IMR-90 (cell line): ENCODE data around the gene GABPB2. TPM values are rescaled to one million over a fixed set of nuclear protein-coding genes. Genes with fewer than 3 reads are reported as not detected.

ENCODE experiments used
- ATAC-seq: fragments of 200-7000 bp; cut with Tn5 transposase; 2 replicates; pipeline ENCODE4 v1.9.1; 2020; ENCODE audit warnings: low read depth, mild to moderate bottlenecking, moderate library complexity
- BruUV-seq: library from RNA; stranded (reverse); fragments of 400-500 nt; replicated peaks from 2 replicates; lab custom pipeline; 2021; lab: Mats Ljungman, UMichigan
- CTCF ChIA-PET: fragments of 300-600 bp; formaldehyde crosslinking; extraction: SDS; loops from one replicate; lab custom pipeline; 2021; ENCODE audit warnings: antibody characterized with exemption; lab: Yijun Ruan, JAX
- POLR2A ChIA-PET: fragments of 300-600 bp; sonication (Branson Sonifier 250); formaldehyde crosslinking; loops from one replicate; lab custom pipeline; 2022; ENCODE audit warnings: antibody characterized with exemption; ENCODE audit not compliant: unreplicated experiment; lab: Charles Lee
- DNase-seq: peaks from one replicate; pipeline ENCODE4 v3.0.0; 2013
- H2AFZ ChIP-seq: replicated peaks from 2 replicates; pipeline ENCODE3; 2013; ENCODE audit warnings: low read length, mild to moderate bottlenecking; ENCODE audit not compliant: poor library complexity
- H2AK5ac ChIP-seq: 2 replicates; pipeline ENCODE4 v1.6.1; 2013; ENCODE audit warnings: low read depth, low read length, inconsistent platforms
- H2AK9ac ChIP-seq: replicated peaks from 2 replicates; pipeline ENCODE3; 2013; ENCODE audit warnings: mild to moderate bottlenecking, low read depth, low read length, moderate library complexity; ENCODE audit not compliant: poor library complexity
- H2BK120ac ChIP-seq: 2 replicates; pipeline ENCODE4 v1.6.1; 2013; ENCODE audit warnings: low read depth, low read length, inconsistent platforms
- H2BK15ac ChIP-seq: 3 replicates; pipeline ENCODE4 v1.6.1; 2013; ENCODE audit warnings: low read depth, low read length, inconsistent platforms
- H2BK20ac ChIP-seq: 2 replicates; pipeline ENCODE4 v1.6.1; 2013; ENCODE audit warnings: low read depth, mild to moderate bottlenecking, inconsistent platforms, low read length, moderate library complexity
- H2BK5ac ChIP-seq: 2 replicates; pipeline ENCODE4 v1.6.1; 2013; ENCODE audit warnings: mild to moderate bottlenecking, low read depth, low read length, inconsistent platforms; ENCODE audit not compliant: poor library complexity, severe bottlenecking
- H3K14ac ChIP-seq: replicated peaks from 2 replicates; pipeline ENCODE4 v1.6.1; 2013; ENCODE audit warnings: low read depth, low read length, inconsistent platforms
- H3K18ac ChIP-seq: 2 replicates; pipeline ENCODE4 v1.6.1; 2013; ENCODE audit warnings: low read depth, low read length, control low read depth
- H3K23ac ChIP-seq: 2 replicates; pipeline ENCODE4 v1.6.1; 2013; ENCODE audit warnings: low read depth, low read length, inconsistent platforms
- H3K27ac ChIP-seq: 2 replicates; pipeline ENCODE4 v1.5.1; 2013; ENCODE audit warnings: mild to moderate bottlenecking, control low read depth, low read length; ENCODE audit not compliant: insufficient read depth
- H3K27me3 ChIP-seq: 2 replicates; pipeline ENCODE4 v1.6.1; 2013; ENCODE audit warnings: low read length; ENCODE audit not compliant: control insufficient read depth, insufficient read depth
- H3K36me3 ChIP-seq: 2 replicates; pipeline ENCODE4 v1.6.1; 2013; ENCODE audit warnings: low read length, mixed read lengths; ENCODE audit not compliant: control insufficient read depth, insufficient read depth
- H3K4ac ChIP-seq: 2 replicates; pipeline ENCODE4 v1.6.1; 2013; ENCODE audit warnings: low read depth, low read length, inconsistent platforms
- H3K4me1 ChIP-seq: 2 replicates; pipeline ENCODE4 v1.6.1; 2013; ENCODE audit warnings: low read length, mixed read lengths; ENCODE audit not compliant: control insufficient read depth, insufficient read depth
- H3K4me2 ChIP-seq: 2 replicates; pipeline ENCODE4 v1.6.1; 2013; ENCODE audit warnings: low read depth, mild to moderate bottlenecking, control low read depth, low read length, moderate library complexity
- H3K4me3 ChIP-seq: 2 replicates; pipeline ENCODE4 v1.5.1; 2013; ENCODE audit warnings: low read depth, mild to moderate bottlenecking, control low read depth, low read length, moderate library complexity; ENCODE audit not compliant: insufficient read depth
- H3K56ac ChIP-seq: 2 replicates; pipeline ENCODE4 v1.6.1; 2013; ENCODE audit warnings: low read length, inconsistent platforms; ENCODE audit not compliant: insufficient read depth; ENCODE audit errors: extremely low read depth
- H3K79me1 ChIP-seq, 2 experiments: 2 replicates each; pipeline ENCODE4 v1.6.1; 2013; ENCODE audit warnings: low read length in 2 of 2, inconsistent platforms in 1 of 2, low read depth in 1 of 2
- H3K9ac ChIP-seq: 2 replicates; pipeline ENCODE4 v1.6.1; 2013; ENCODE audit warnings: low read depth, low read length, control low read depth
- H3K9me1 ChIP-seq: 2 replicates; pipeline ENCODE4 v1.6.1; 2013; ENCODE audit warnings: low read length, inconsistent platforms; ENCODE audit not compliant: insufficient read depth
- H3K9me3 ChIP-seq: 2 replicates; pipeline ENCODE4 v1.6.1; 2013; ENCODE audit warnings: low read length; ENCODE audit not compliant: control insufficient read depth, insufficient read depth
- H4K20me1 ChIP-seq: 2 replicates; pipeline ENCODE4 v1.6.1; 2013; ENCODE audit warnings: low read length, inconsistent platforms; ENCODE audit not compliant: insufficient read depth
- H4K5ac ChIP-seq: 2 replicates; pipeline ENCODE4 v1.6.1; 2013; ENCODE audit warnings: mild to moderate bottlenecking, low read depth, low read length, control low read depth
- H4K8ac ChIP-seq, 2 experiments: 2 replicates each; pipeline ENCODE4 v1.6.1; 2013; ENCODE audit warnings: low read depth in 2 of 2, low read length in 2 of 2, control low read depth in 1 of 2, inconsistent platforms in 1 of 2
- H4K91ac ChIP-seq: 2 replicates; pipeline ENCODE4 v1.6.1; 2013; ENCODE audit warnings: low read depth, low read length, inconsistent platforms; ENCODE audit not compliant: insufficient read depth
- BHLHE40 ChIP-seq: fragments of 150-350 bp; IDR thresholded peaks from 2 replicates; pipeline ENCODE4 v1.6.1; 2016; ENCODE audit warnings: mild to moderate bottlenecking, low read depth, low read length
- CEBPB ChIP-seq: IDR thresholded peaks from 2 replicates; pipeline ENCODE4 v1.6.1; 2012; ENCODE audit warnings: low read depth, low read length, improper control_type of control experiment
- CHD1 ChIP-seq: IDR thresholded peaks from 2 replicates; pipeline ENCODE4 v1.6.1; 2012; ENCODE audit warnings: low read depth, low read length, improper control_type of control experiment
- ELK1 ChIP-seq: fragments of 150-350 bp; IDR thresholded peaks from 2 replicates; pipeline ENCODE4 v1.6.1; 2016; ENCODE audit warnings: low read depth, mild to moderate bottlenecking, low read length, moderate library complexity, borderline replicate concordance
- FOS ChIP-seq: fragments of 150-350 bp; IDR thresholded peaks from 2 replicates; pipeline ENCODE4 v1.6.1; 2016; ENCODE audit warnings: low read depth, low read length
- MAFK ChIP-seq: IDR thresholded peaks from 2 replicates; pipeline ENCODE4 v1.6.1; 2012; ENCODE audit warnings: low read depth, low read length, improper control_type of control experiment
- MAZ ChIP-seq: IDR thresholded peaks from 2 replicates; pipeline ENCODE4 v1.6.1; 2012; ENCODE audit warnings: low read depth, mild to moderate bottlenecking, low read length, improper control_type of control experiment, moderate library complexity, borderline replicate concordance
- MXI1 ChIP-seq: IDR thresholded peaks from 2 replicates; pipeline ENCODE4 v1.6.1; 2012; ENCODE audit warnings: low read depth, mild to moderate bottlenecking, low read length, moderate library complexity, borderline replicate concordance
- NFE2L2 ChIP-seq: fragments of 150-350 bp; IDR thresholded peaks from 2 replicates; pipeline ENCODE4 v1.6.1; 2016; ENCODE audit warnings: low read depth, mild to moderate bottlenecking, low read length
- POLR2A ChIP-seq: IDR thresholded peaks from 2 replicates; pipeline ENCODE4 v1.6.1; 2012; ENCODE audit warnings: mild to moderate bottlenecking, low read depth, low read length
- RAD21 ChIP-seq: IDR thresholded peaks from 2 replicates; pipeline ENCODE4 v1.6.1; 2012; ENCODE audit warnings: low read length, improper control_type of control experiment
- RCOR1 ChIP-seq: IDR thresholded peaks from 2 replicates; pipeline ENCODE4 v1.6.1; 2012; ENCODE audit warnings: mild to moderate bottlenecking, low read length, improper control_type of control experiment; ENCODE audit not compliant: insufficient replicate concordance
- RFX5 ChIP-seq: IDR thresholded peaks from 2 replicates; pipeline ENCODE4 v1.8.0; 2012; ENCODE audit warnings: low read depth, mild to moderate bottlenecking, low read length, moderate library complexity
- SMC3 ChIP-seq: fragments of 150-350 bp; IDR thresholded peaks from 2 replicates; pipeline ENCODE4 v1.6.1; 2016; ENCODE audit warnings: low read depth, mild to moderate bottlenecking, antibody characterized with exemption, low read length, moderate library complexity
- whole genome bisulfite sequencing, 2 experiments: methylation state at CpG; one replicate each; pipeline versions ENCODE4 v1.1.5 to v1.1.7; 2013; ENCODE audit warnings: missing lambda C conversion rate in 2 of 2; ENCODE audit not compliant: insufficient read length in 1 of 2; ENCODE audit errors: extremely low coverage in 2 of 2; 5-methylcytosine and 5-hydroxymethylcytosine counted together
- dilution Hi-C: fragments of 300-500 bp; cut with HindIII; formaldehyde crosslinking; loops from one replicate; pipeline ENCODE4 v1.14.3; 2018; ENCODE audit warnings: low sequenced_read_pairs; ENCODE audit not compliant: unreplicated experiment
- in situ Hi-C: fragments of 300-500 bp; cut with MboI; formaldehyde crosslinking; loops from 3 replicates; pipeline ENCODE4 v1.14.3; 2019; ENCODE audit warnings: low sequenced_read_pairs, inconsistent platforms, mixed read lengths
- intact Hi-C: fragments of 100-400 bp; cut with micrococcal nuclease; formaldehyde crosslinking; loops from 2 replicates; pipeline ENCODE4 v1.10.0; 2022
- polyA plus RNA-seq, 3 experiments: library from polyadenylated mRNA; depleted of rRNA; stranded (reverse); fragments of >200 nt; gene quantifications; 2 replicates each; pipeline ENCODE4 v1.2.3, GENCODE V29; 2012; ENCODE audit warnings: low replicate concordance in 1 of 3
- total RNA-seq: library from RNA; depleted of rRNA; stranded (reverse); fragments of >200 nt; gene quantifications from 2 replicates; pipeline ENCODE4 v1.2.3, GENCODE V29; 2012
- TF ChIP-seq, protein P1 (sequence below): fragments of 150-350 bp; IDR thresholded peaks from 2 replicates; pipeline ENCODE4 v1.6.1; 2017; ENCODE audit warnings: mild to moderate bottlenecking, antibody characterized with exemption, low read length, low read depth

The GABPB2 gene
- total and polyA plus RNA-seq, 2 of the 4 experiments (the other 2 are of a cell fraction): 7.5 to 12.9 TPM

DNA sequence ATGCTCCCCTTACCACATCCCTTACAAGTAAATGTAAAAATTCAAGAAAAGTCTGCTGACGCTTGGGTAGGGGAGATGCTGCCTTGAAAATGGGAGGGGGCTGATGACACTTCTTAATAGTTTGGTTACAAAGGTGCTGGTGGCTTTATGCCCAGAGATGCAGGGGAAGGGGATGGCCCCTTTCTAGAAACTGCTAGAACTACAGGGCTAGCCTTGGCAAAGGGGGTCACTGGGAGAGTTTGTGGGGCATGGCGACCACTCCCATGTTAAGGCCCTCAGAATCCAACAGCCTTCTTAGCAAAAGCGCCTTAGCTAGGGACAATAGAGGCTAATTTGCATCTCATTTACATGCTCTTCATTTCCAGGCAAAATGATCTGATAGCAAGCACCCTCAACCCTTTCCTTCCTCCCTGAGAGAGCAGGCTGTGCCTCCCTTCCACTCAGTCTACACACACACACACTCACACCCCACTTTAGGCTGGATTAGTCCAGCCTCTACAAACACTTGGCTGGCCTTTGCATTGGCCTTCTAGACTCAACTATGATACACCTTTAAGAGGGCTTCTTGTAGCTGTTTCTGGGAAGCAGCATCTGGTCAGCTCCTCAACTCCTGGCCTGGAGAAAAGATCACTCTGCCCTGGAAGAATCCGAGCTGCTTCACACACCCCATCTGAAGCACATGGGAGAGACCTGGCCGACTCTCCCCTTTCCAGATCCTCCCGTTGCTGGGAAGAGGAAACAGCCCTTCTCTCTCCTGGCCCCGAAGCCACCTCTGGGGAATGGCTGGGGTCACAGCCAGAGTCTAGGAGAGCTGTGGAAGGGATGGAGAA, 74.1 kb downstream of the GABPB2 start:
- H3K79me1 ChIP-seq: peaks cover 0 to 6% of the 10 kb centered on the region in 2 experiments; a peak in 1 of 4 replicates
- POLR2A ChIA-PET: no interaction called here
- peaks cover 4% of the 10 kb centered on the region; the same call in 1 of the 2 replicates for H3K9me1 ChIP-seq
- no peak overlapping the region for H4K91ac ChIP-seq
- no peak overlapping the region for H2BK20ac ChIP-seq
- BruUV-seq: no TSS peak
- peaks cover 2% of the 10 kb centered on the region; the same call in 1 of the 2 replicates for H3K27me3 ChIP-seq
- in situ Hi-C loops (no loop called here), dilution Hi-C loops (no loop called here), intact Hi-C loops (loop anchor here (5.0 kb wide), 1 partner anchor 72 kb away; the partner anchor contains the start of gene GABPB2)
- no peak overlapping the region for H2BK120ac ChIP-seq
- peaks cover 5% of the 10 kb centered on the region for H3K4me1 ChIP-seq
- no peak overlapping the region for H2AFZ ChIP-seq
- no peak overlapping the region for H3K56ac ChIP-seq
- H3K23ac ChIP-seq: no peak overlapping the region
- ATAC-seq: no peak
- DNase-seq: no peak
- 82% methylated on average over 2 of the region's 7 CpGs; no CpG with 5 or more reads in 1 of the 2 experiments for WGBS, 2 experiments
- H4K5ac ChIP-seq: no peak overlapping the region
- no peak overlapping the region for H2BK15ac ChIP-seq
- no peak overlapping the region for H2AK5ac ChIP-seq
- peaks cover 5% of the 10 kb centered on the region; the same call in 1 of the 2 replicates for H4K20me1 ChIP-seq
- H2AK9ac ChIP-seq: no peak overlapping the region
- no peak overlapping the region for H4K8ac ChIP-seq
- H3K27ac ChIP-seq: no peak overlapping the region
- H3K4me2 ChIP-seq: no peak overlapping the region
- no peak overlapping the region for H2BK5ac ChIP-seq
- no peak overlapping the region for H3K4me3 ChIP-seq
- CTCF ChIA-PET: interaction anchor here (1.1 kb wide), 1 partner anchor 41 kb away, joined by 3 read pairs; no protein-coding TSS in a partner anchor
- no peaks in the 10 kb centered on the region for H3K9me3 ChIP-seq
- H3K9ac ChIP-seq: no peak overlapping the region
- no peak overlapping the region for H3K14ac ChIP-seq
- no peaks in the 10 kb centered on the region; the same call in 1 of the 2 replicates for H3K36me3 ChIP-seq
- no peak overlapping the region for H3K18ac ChIP-seq
- no peak overlapping the region for H3K4ac ChIP-seq
- TF ChIP-seq RAD21 (no peak), SMC3 (no peak), BHLHE40 (no peak), RCOR1 (no peak), MAZ (no peak), MXI1 (no peak), CHD1 (no peak), NFE2L2 (no peak), FOS (no peak), ELK1 (no peak), RFX5 (no peak), MAFK (no peak), POLR2A (no peak), CEBPB (no peak)
- TF ChIP-seq, protein P1, sequence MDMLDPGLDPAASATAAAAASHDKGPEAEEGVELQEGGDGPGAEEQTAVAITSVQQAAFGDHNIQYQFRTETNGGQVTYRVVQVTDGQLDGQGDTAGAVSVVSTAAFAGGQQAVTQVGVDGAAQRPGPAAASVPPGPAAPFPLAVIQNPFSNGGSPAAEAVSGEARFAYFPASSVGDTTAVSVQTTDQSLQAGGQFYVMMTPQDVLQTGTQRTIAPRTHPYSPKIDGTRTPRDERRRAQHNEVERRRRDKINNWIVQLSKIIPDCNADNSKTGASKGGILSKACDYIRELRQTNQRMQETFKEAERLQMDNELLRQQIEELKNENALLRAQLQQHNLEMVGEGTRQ: no peak
